NCI-H510A treated with DMSO at 0.1 percent for 48 hours (cell line): Measurements from ENCODE around the gene ATP13A3.

Source experiments
- DNase-seq: peaks from one replicate; lab custom pipeline; 2025; lab: John Stamatoyannopoulos, UW

ATP13A3 gene

DNA sequence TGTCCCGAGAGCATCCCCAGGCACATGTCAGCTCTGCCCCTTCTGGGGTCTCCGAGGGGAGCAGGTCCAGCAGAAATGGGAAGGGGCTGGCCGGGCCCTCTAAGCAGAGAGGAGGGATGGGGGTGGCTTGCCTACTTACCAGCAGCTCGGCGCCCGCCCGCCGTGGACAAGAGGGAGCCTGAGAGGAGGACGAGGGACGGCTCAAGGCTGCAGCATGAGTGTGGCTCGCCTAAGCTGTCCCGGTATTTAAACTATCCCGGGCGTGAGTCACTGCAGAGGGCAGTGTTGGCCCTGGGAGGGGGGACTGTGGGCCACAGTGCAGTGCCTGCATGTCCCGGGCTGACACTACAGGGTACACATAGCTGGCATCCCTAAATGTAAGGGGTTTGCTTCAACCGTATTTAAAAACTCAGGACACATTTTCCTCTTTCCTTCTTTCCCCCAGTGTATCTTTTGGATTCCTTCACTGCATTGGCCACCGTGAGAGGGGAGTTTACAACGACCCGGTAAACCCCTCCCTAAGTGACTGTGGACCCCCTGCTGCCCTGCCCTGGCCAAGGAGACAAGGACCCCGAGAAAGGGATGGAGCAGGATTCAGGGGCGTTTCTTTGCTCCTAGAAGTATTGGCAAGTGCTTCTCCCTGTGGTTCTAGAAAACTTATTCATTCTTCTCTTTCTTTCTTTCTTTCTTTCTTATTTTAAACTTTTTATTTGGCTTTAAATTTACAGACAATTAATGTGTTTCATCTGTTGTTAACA is 117.1 kb downstream of the ATP13A3 start, which contains the start of gene LRRC15:
TSS of gene LRRC15 (minus strand) at position 222 of the 758 bp plus-strand sequence. CDS start 8,700 bp downstream, outside the sequence.
- no peak for DNase-seq

DNA sequence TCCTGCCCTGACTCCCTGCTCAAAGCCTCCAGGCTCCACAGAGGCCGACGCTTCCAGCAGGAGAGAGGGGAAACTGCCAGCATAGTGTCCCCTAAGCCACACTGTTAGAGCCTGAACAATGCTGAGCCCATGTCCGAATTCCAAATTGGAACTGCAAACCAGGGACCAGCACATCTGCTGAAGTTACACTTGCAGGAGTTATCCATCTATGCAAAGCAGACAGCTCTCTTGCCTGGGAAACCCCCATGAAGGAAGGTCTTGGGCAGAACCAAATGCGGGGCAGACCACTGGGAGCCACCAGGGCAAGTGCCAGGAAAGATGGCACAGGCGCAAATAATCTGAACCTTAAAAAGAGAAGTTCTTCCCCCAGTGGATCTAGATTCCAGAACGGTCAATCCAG is 117.9 kb downstream of the ATP13A3 start:
- no peak for DNase-seq

DNA sequence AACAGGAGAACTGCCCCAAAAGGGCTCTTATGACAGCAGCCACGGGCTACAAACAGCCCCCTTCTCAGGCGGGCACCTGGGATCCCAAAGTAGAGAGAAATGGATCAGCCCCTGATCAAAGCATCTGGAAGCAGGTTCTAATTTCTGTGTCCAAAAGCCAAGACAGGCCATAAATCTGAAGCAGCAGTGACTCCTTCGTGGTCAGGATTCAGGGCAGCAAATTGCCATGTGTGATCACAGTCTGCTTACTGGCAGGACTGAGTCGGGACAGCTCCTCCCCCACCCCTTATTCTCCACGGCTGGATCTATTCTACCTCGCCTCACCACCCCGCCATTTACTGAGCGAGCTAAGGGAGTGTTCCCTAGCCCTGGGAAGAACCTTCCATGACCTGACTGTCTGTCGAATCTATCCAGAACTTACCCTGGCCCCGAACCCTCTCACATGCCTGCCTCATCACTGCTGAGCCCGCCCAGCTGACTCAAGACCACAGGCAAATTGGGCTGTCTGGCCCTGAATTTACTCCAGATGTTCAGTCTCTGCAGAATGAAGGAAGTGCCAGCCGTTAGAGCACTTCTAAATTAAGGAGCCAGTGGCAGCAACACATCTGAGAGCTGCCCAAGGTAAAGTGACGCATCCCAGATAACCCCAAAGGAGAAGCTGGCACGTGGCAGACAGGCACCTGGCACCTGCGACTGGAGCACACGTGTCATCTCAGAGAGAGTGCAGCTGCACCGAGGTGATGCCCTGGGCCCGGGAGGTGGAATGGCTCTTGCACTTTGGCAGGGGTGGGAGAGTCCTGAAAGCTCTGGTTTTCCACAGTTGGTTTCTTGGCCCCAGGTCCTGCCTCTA is 118.6 kb downstream of the ATP13A3 start:
- no peak for DNase-seq

DNA sequence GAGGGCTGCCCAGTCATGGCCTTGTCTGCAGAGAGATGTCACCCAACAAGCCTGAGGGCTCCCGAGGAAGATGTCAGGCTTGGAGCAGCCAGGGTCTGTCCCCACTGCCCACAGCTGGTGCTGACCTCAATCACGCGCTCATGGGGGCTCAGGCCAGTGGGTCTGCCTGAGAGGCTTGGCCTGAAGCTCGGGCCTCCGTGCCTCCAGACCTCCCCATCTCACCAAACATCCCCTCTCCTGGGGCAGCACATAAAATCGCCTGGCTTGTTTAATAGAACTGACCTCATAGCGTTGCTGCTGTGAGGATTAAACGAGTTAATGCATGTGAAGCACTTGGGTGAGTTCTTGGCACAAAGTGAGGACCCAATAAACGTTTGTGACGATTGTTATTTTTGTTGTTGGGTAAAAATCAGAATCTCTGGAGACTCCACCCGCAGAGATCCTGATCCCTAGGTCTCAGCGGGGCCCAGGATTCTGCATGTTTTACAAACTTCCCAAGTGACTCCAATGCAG is 120.8 kb downstream of the ATP13A3 start:
- no peak for DNase-seq

DNA sequence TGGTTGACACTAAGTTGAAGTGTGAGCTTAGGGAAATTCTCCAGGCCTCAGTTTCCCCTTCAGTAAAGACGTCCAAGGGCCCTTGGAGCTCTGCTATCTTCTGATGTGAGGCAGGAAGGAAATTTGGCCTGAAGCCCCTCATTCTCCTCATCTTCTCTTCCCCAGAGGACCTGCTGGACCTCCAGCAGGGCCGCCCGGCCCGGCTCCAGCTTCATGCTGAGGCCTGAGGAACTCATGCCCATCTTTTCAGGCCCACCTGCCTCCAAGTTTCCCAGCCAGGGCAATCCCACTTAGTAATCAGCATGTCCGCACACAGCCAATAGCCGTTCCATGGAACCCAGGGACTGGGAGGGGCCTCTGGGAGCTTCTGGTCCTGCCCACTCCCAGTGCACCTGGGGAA is 121.3 kb downstream of the ATP13A3 start:
- no peak for DNase-seq

DNA sequence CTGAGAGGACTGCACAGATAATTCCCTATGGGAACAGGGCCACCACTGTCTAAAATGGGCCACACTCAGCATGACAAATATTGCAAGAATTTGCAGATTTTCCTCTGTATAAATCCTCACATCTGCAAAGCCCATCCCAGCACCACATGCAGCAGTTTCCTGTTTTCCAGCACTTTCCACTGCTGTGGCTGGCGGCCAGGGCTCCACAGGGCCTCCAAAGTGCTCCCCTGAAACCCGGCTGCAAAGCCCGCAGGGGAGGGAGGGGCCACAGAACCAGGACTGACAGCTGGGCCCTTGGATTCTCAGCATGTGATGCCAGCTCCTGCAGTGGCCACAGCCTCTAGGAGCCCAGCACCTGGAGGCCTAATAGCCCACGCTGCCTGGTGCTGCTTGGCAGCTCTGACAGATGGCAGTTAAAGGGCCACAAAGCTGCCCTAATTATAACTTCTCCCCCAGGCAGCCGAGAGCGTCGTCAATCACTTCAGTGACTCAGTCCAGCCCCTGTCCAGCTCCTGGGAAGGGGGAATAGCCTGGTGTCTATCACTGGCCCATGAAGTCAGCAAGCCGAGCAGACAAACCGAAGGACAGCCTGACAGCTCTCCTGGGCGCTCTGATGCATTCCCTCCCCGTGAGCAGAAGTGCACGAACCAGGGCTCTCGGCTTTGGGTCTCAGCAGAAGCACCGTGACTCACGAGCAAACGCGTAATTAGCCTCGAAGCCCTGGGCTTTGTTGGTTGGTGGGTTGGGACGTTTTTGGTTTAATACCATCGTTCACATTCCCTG is 122.0 kb downstream of the ATP13A3 start:
- no peak for DNase-seq

DNA sequence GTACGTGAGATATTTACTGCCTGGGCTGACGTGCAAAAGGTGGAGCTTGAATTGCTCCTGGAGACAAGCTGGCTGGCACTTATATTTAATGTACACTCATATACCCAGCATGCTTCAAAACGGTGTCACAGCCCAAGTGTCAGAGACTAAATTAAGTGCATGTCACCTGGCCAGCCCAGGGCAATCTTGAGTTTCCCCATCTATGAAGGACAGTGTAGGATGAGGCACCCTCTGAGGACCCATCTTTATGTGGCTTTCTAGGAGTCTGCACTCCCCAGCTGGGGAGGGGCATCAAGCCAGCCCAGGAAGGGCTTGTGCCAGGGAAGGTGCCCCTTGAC is 122.5 kb downstream of the ATP13A3 start:
- DNase-seq, result no peak

DNA sequence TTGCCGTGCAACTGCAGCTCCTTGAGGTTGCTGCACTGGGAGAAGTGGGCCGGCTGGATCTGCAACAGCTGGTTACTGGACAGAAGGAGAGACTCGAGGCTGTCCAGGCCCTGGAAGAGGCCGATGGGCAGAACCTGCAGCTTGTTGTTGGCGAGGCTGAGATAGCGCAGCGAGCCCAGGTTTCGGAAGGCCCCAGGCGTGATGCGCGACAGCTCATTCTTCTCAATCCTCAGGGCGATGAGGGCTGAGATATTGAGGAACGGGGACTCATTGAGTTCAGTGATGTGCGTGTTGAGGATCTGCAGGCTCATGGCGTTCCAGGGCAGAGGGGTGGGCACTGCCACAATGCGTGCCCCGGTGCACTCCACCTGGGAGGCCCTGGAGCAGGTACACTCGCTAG is 126.2 kb downstream of the ATP13A3 start:
- no peak for DNase-seq

DNA sequence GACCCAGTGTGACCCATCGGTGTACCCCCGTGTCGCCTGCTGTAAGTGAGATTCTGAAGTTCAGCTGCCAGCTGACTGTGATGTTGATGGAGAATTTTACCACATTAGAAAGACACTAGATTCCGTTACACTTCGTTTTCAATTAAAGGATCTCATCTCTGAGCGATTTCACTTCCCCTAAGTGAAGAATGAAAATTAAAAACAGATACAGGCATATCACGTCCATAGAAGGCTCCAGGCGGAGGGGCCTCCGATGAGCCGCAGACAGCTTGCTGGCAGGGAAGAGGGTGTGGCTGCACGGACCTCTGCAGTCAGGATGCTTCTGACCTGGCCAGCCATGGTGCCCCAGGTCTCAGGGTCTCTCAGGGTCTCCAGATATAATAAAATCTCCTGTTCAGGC is 129.1 kb downstream of the ATP13A3 start:
- no peak for DNase-seq

DNA sequence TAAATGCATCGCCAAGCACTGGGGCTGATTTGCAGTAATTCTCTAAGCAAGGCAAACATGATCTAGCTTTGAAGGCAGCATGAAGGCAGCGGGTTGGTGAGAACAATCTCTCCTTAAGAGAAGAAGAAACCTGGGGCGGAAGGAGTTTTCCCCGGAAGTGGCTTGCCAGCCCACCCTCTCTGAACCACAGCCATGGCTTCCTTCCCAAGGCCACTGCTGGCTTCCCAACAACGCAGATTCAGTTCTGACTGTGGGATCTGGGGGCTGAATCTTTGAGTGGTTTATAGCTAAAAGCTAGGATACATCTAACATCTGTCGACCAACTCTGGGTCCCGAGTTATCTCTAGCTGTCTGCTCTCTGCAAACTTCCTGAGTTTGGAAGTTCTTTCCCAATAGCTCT is 131.4 kb downstream of the ATP13A3 start:
- no peak for DNase-seq

DNA sequence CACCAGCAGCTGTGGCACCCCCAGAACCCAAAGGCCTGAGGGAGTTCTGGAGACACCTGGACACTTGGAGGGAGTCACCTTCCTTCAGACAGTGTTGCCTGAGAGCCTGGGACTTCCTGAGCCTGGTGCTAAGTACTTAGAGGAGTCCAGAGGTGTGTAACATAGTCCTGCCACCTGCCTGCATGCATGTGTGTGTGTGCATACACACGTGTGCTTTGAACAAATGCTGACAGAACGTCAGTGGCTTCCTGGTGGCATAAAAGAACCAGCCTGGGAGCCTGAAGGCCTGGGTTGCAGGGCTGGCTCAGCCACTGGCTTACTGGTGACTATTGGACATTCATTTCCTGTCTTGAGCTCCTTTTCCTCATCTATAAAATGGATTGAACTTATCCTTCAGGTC is 132.5 kb downstream of the ATP13A3 start:
- DNase-seq, result no peak
